Ishikawa (cell line): ENCODE measurements around the gene PLPP2.

Experiments
- CEBPB ChIP-seq: IDR thresholded peaks from 2 replicates; pipeline ENCODE4 v1.6.1; 2012
- CREB1 ChIP-seq: IDR thresholded peaks from 2 replicates; pipeline ENCODE4 v1.6.1; 2012; ENCODE audit warnings: low read depth
- EGR1 ChIP-seq: IDR thresholded peaks from 2 replicates; pipeline ENCODE4 v1.6.1; 2012
- EP300 ChIP-seq: IDR thresholded peaks from 2 replicates; pipeline ENCODE4 v1.6.1; 2012; ENCODE audit warnings: borderline replicate concordance
- FOXM1 ChIP-seq: IDR thresholded peaks from 2 replicates; pipeline ENCODE4 v1.6.1; 2012; ENCODE audit warnings: low read depth, borderline replicate concordance
- NFIC ChIP-seq: IDR thresholded peaks from 2 replicates; pipeline ENCODE4 v1.6.1; 2012
- RAD21 ChIP-seq: IDR thresholded peaks from 2 replicates; pipeline ENCODE4 v1.6.1; 2012; ENCODE audit warnings: low read depth
- REST ChIP-seq: IDR thresholded peaks from 2 replicates; pipeline ENCODE4 v1.6.1; 2012; ENCODE audit warnings: low read depth, mild to moderate bottlenecking
- TAF1 ChIP-seq: IDR thresholded peaks from 2 replicates; pipeline ENCODE4 v1.6.1; 2012; ENCODE audit warnings: low read depth, mild to moderate bottlenecking
- TCF12 ChIP-seq: IDR thresholded peaks from 2 replicates; pipeline ENCODE4 v1.6.1; 2012; ENCODE audit warnings: low read depth
- TEAD4 ChIP-seq: IDR thresholded peaks from 2 replicates; pipeline ENCODE4 v1.6.1; 2012
- YY1 ChIP-seq: IDR thresholded peaks from 2 replicates; pipeline ENCODE4 v1.6.1; 2012; ENCODE audit warnings: low read depth
- ZBTB7A ChIP-seq: IDR thresholded peaks from 2 replicates; pipeline ENCODE4 v1.6.1; 2012; ENCODE audit warnings: low read depth
- TF ChIP-seq, protein P1 (sequence below): IDR thresholded peaks from 2 replicates; pipeline ENCODE4 v1.6.1; 2012
- TF ChIP-seq, protein P2 (sequence below): IDR thresholded peaks from 2 replicates; pipeline ENCODE4 v1.6.1; 2012

Gene PLPP2

GRCh38 chr19:335486-336066 is 44.4 kb upstream of the PLPP2 start:
- TF ChIP-seq, protein P1, sequence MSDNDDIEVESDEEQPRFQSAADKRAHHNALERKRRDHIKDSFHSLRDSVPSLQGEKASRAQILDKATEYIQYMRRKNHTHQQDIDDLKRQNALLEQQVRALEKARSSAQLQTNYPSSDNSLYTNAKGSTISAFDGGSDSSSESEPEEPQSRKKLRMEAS: no peak
- no peak for TF ChIP-seq TCF12
- TF ChIP-seq, protein P2, sequence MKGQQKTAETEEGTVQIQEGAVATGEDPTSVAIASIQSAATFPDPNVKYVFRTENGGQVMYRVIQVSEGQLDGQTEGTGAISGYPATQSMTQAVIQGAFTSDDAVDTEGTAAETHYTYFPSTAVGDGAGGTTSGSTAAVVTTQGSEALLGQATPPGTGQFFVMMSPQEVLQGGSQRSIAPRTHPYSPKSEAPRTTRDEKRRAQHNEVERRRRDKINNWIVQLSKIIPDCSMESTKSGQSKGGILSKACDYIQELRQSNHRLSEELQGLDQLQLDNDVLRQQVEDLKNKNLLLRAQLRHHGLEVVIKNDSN: no peak

- TF ChIP-seq EP300 (no peak), NFIC (no peak), FOXM1 (no peak), TEAD4 (no peak), ZBTB7A (no peak), EGR1 (no peak), TCF12 (no peak), REST (no peak), TAF1 (no peak), CREB1 (no peak), YY1 (no peak), CEBPB (no peak)
- TF ChIP-seq, protein P1: no peak
- TF ChIP-seq, protein P2: no peak
Measured at GRCh38 chr19:335072-335471, 43.9 kb upstream of the PLPP2 start.

- TF ChIP-seq CREB1 (no peak), REST (no peak), TEAD4 (0 out of 2 replicates have a peak, but pooled peaks have one; percentile 12), EP300 (no peak)
Measured at GRCh38 chr19:334296-335071, 43.3 kb upstream of the PLPP2 start.

DNA sequence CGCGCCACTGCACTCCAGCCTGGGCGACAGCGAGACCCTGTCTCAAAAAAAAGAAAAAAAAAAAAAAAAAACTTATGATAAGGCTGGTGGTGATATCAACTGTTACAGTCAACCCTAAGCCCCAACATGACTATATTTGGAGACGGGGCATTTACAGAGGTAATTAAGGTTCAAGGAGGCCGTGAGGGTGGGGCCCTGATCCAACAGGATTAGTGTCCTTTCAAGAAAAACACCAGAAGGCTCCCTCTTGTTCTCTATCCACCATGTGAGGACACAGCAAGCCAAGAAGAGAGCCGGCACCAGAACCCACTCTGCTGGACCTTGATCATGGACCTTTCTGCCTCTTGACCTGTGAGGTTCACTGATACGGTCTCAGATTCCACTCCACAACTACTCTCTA is 39.3 kb upstream of the PLPP2 start:
- no peak for TF ChIP-seq RAD21
- TF ChIP-seq ZBTB7A: no peak
- no peak for TF ChIP-seq CEBPB
- no peak for TF ChIP-seq YY1
- no peak for TF ChIP-seq TCF12
- no peak for TF ChIP-seq EGR1
- TF ChIP-seq, protein P2: no peak
- TF ChIP-seq EP300: no peak
- TF ChIP-seq REST: no peak
- no peak for TF ChIP-seq FOXM1
- TF ChIP-seq NFIC: no peak
- TF ChIP-seq, protein P1: no peak
- no peak for TF ChIP-seq TAF1
